H1 (cell line): Measurements from ENCODE around the gene KPNA4. TPM values are rescaled to one million over a fixed set of nuclear protein-coding genes. Genes with fewer than 3 reads are reported as not detected.

ENCODE experiments used
- ATF2 ChIP-seq: IDR thresholded peaks from 2 replicates; pipeline ENCODE4 v1.6.1; 2012; ENCODE audit warnings: low read length, inconsistent platforms
- CBX8 ChIP-seq: fragments of 300-800, 300-1000 bp; sonication (generic); IDR thresholded peaks from 2 replicates; pipeline ENCODE4 v1.7.1; 2016; ENCODE audit warnings: low read depth, low read length, borderline replicate concordance
- CTBP2 ChIP-seq: IDR thresholded peaks from 2 replicates; pipeline ENCODE4 v1.7.0; 2011; ENCODE audit warnings: borderline replicate concordance, mild to moderate bottlenecking, moderate library complexity, mixed read lengths, low read length; ENCODE audit not compliant: insufficient read depth, insufficient read length
- NRF1 ChIP-seq: IDR thresholded peaks from 2 replicates; pipeline ENCODE4 v1.6.1; 2011; ENCODE audit warnings: mild to moderate bottlenecking, low read depth, low read length, improper control_type of control experiment
- TAF7 ChIP-seq: optimal IDR thresholded peaks from 2 replicates; pipeline ENCODE3; 2011; ENCODE audit warnings: low read depth, mild to moderate bottlenecking, inconsistent platforms, low read length, moderate library complexity, borderline replicate concordance
- YY1 ChIP-seq: IDR thresholded peaks from 2 replicates; pipeline ENCODE4 v1.6.1; 2011; ENCODE audit warnings: low read depth, mild to moderate bottlenecking, low read length
- polyA plus RNA-seq, 7 experiments: library from polyadenylated mRNA; depleted of rRNA in 3 of 7; stranded (reverse) in 5 of 7; unstranded in 2 of 7; fragments of >200 nt in 5 of 7; fragments of 200-250 nt in 2 of 7; gene quantifications; 1 replicate in 5 of 7; 2 replicates in 1 of 7; 4 replicates in 1 of 7; pipeline versions ENCODE4 v1.2.1 to v1.2.3, GENCODE V29; 2011 to 2013; ENCODE audit warnings: missing spikeins in 2 of 7, mixed read lengths in 2 of 7
- total RNA-seq: library from RNA; stranded (reverse); fragmentation: NEBNext Ultra II Directional; extraction: Animal tissue kit (Norgen Biotek cat#: 25700); gene quantifications from 2 replicates; pipeline ENCODE4 v1.2.1, GENCODE V29; 2021

The KPNA4 gene
- total and polyA plus RNA-seq, 2 of the 8 experiments (the other 6 are each of a cell fraction or from before 2014, with no cell fraction given), result 13.2 to 81.9 TPM

GRCh38 chr3:160459450-160459970, 105.9 kb downstream of the KPNA4 start (continued):
- no peak for TF ChIP-seq YY1
- no peak for TF ChIP-seq ATF2
- TF ChIP-seq TAF7, result no peak
- no peak for TF ChIP-seq CTBP2
- no peak for TF ChIP-seq CBX8
- no peak for TF ChIP-seq NRF1
- TF ChIP-seq, all 59 proteins: peak for 0
